Globus pallidus (tissue), 1 donor: Measurements from ENCODE around the gene CSNK2A2.

Experiments used
- DNase-seq: peaks from one replicate; pipeline ENCODE4 v3.0.0-alpha.2; 2015; ENCODE audit warnings: low spot score

Gene CSNK2A2

GRCh38 chr16:58198022-58198683 is at the start of gene CSNK2A2:
Gene CSNK2A2, minus strand, starts transcription at chr16:58198106. Its CDS starts 370 bp downstream, at chr16:58197736.
- DNase-seq, result peak; percentile 59

GRCh38 chr16:58243528-58244004 is 45.7 kb upstream of the CSNK2A2 start:
- no peak for DNase-seq

- DNase-seq, result no peak
Measured at GRCh38 chr16:58236831-58237230, 38.9 kb upstream of the CSNK2A2 start.

- DNase-seq, result peak; percentile 68
Measured at GRCh38 chr16:58236231-58236690, 38.4 kb upstream of the CSNK2A2 start.

- DNase-seq, result no peak
Measured at GRCh38 chr16:58235663-58236062, 37.8 kb upstream of the CSNK2A2 start.

- DNase-seq, result no peak
Measured at GRCh38 chr16:58234831-58235595, 37.1 kb upstream of the CSNK2A2 start.

- no peak for DNase-seq
Measured at GRCh38 chr16:58230259-58230658, 32.4 kb upstream of the CSNK2A2 start.

GRCh38 chr16:58226790-58227189 is 28.9 kb upstream of the CSNK2A2 start:
- DNase-seq, result no peak

- no peak for DNase-seq
Measured at GRCh38 chr16:58225965-58226602, 28.2 kb upstream of the CSNK2A2 start.

- DNase-seq, result no peak
Measured at GRCh38 chr16:58222532-58223316, 24.8 kb upstream of the CSNK2A2 start.

- DNase-seq, result no peak
Measured at GRCh38 chr16:58219432-58219831, 21.5 kb upstream of the CSNK2A2 start.

- no peak for DNase-seq
Measured at GRCh38 chr16:58218786-58219185, 20.9 kb upstream of the CSNK2A2 start.

GRCh38 chr16:58217311-58217925 is 19.5 kb upstream of the CSNK2A2 start:
- no peak for DNase-seq

GRCh38 chr16:58212824-58213655 is 15.1 kb upstream of the CSNK2A2 start:
- DNase-seq, result no peak

GRCh38 chr16:58211846-58212245 is 13.9 kb upstream of the CSNK2A2 start:
- no peak for DNase-seq

- DNase-seq, result no peak
Measured at GRCh38 chr16:58211245-58211644, 13.3 kb upstream of the CSNK2A2 start.

- no peak for DNase-seq
Measured at GRCh38 chr16:58205276-58206036, 7.5 kb upstream of the CSNK2A2 start.

- no peak for DNase-seq
Measured at GRCh38 chr16:58201163-58201562, 3.3 kb upstream of the CSNK2A2 start.

GRCh38 chr16:58200004-58200797 is 2.3 kb upstream of the CSNK2A2 start:
- DNase-seq, result no peak
